Measurements from ENCODE around the gene CHD9. TPM values are rescaled to one million over a fixed set of nuclear protein-coding genes. Genes with fewer than 3 reads are reported as not detected.
"Not testable (repeated sequence)": the region's sequence is repeated elsewhere in the genome, so short reads cannot be mapped to it uniquely, and the experiment has no call there.

Gene CHD9
- polyA plus RNA-seq, 12 donors: 41.5 to 64.5 (median 53.7) TPM; not detected in 1

DNA sequence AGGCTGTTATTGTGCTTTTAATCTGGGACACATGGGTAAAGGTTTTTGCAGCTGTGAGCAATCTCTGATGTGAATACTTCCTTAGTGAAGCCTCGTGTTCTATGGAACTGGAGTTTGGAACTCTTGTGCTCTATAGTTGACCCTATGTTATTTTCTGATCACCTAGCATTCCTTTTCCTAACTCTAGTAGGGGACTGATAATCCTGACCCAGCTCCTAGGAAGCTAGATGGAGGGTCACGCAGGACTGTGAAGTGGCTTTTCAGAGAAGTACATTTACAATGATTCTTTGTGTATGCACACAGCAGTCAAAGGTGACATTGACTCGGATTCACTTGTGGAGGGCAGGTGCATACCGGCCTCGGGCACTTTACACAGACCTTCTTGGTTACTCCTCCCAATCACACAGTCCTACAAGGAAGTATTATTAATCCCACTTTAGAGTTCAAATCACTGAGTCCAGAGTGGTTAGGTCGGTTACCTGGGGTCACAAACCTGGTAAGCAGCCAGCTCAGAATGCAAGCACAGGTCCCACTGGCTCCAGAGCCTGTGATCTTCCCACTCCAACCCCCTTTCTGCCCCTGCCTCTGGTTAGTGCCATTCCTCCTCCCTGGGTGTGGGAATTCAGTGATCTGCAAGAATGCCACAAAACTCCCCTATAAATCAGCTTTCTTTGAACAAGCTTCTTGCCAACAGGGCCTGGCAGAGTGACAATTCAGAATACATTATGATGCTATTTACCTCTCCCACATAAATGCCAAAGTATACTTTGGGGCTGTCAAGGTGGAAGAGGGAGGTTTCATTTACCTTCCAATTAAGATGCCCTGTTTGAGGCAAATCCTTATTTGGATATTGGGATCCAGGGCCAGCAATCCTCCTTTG, 9.2 kb upstream of the CHD9 start:
- no peak for DNase-seq

GRCh38 chr16:53047515-53047914, 7.3 kb upstream of the CHD9 start:
- DNase-seq: not testable (repeated sequence)

GRCh38 chr16:53048139-53048915, 6.5 kb upstream of the CHD9 start:
- DNase-seq: no peak

DNA sequence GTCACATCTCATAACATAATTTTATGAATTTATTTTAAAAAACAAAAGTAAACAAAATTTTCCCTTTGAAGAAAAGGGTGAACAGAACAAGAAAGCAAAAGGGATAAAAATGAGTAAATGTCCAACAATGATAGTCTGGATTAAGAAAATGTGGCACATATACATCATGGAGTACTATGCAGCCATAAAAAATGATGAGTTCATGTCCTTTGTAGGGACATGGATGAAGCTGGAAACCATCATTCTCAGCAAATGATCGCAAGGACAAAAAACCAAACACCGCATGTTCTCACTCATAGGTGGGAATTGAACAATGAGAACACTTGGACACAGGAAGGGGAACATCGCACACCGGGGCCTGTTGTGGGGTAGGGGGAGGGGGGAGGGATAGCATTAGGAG, 3.5 kb upstream of the CHD9 start:
- not testable (repeated sequence) for DNase-seq

DNA sequence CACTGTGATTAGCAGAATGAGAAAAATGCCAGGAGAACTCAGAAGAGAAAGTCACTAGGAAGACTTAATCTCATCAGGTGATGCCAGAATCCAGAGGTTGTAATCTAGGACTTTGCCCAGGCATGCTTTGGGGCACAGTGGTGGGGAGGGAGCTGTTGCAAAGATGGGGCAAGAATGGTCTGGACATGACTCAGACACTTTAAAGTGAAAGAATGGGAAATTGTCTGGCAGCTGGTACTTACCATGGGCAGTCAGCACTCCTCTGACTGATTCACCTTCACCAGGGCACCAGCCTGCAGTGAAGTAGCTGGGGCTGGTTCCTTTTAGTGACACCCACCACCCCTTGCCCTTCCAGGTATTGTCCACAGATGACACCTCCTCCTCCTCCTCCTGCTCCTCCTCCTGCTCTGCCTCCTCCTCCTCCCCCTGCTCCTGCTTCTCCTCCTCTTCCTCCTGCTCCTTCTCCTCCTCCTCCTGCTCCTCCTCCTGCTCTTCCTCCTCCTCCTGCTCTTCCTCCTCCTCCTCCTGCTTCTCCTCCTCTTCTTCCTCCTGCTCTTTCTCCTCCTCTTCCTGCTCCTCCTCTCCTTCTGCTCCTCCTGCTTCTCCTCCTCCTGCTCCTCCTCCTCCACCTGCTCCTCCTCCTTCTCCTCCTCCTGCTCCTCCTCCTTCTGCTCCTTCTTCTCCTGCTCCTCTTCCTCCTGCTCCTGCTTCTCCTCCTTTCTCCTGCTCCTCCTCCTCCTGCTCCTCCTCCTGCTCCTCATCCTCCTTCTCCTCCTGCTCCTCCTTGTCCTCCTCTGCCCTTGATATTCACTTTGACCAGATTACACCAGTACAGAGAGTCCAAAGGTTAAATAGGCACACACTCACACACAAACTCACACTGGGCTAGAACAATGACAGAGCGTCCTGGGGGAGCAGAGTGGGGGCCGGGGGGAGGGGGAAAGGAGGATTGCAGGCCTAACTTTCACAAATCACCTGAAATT, 2.0 kb upstream of the CHD9 start, which contains the start of gene CHD9NB:
Gene CHD9NB (minus strand): TSS at position 379 of the 983 bp plus-strand sequence. CDS start 8,739 bp downstream, outside the sequence.
- DNase-seq: no peak

DNA sequence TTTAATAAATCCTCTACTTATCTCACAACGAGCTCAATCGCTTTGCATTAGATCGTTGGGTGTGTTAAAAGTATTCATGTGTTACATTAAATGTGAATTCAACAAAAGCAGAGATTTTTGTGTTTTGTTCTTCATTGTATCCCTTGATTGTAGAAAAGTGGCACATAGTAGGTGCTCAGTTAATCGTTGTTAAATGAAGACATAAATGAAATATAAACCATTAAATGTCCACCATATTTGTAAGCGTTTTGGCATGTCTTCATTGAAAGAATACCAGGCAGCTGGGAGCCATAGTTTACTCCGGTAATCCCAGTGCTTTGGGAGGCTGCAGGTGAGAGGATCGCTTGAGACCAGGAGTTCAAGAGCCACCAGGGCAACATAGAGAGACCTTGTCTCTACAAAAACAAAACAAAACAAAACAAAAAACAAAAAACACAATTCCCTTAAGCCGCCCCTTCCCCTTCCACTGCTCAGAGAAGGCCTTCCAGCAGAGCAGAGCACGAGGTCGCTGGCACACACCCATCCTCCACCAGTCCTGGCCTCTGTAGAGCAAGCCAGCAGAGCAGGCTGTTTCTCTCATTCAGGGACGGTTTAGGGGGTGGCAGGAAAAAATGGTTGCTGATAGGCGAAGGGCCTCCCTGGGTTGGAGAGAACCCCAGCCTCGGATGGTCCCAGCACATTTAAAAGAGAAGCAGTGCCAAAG, 673 bp upstream of the CHD9 start:
- no peak for DNase-seq

DNA sequence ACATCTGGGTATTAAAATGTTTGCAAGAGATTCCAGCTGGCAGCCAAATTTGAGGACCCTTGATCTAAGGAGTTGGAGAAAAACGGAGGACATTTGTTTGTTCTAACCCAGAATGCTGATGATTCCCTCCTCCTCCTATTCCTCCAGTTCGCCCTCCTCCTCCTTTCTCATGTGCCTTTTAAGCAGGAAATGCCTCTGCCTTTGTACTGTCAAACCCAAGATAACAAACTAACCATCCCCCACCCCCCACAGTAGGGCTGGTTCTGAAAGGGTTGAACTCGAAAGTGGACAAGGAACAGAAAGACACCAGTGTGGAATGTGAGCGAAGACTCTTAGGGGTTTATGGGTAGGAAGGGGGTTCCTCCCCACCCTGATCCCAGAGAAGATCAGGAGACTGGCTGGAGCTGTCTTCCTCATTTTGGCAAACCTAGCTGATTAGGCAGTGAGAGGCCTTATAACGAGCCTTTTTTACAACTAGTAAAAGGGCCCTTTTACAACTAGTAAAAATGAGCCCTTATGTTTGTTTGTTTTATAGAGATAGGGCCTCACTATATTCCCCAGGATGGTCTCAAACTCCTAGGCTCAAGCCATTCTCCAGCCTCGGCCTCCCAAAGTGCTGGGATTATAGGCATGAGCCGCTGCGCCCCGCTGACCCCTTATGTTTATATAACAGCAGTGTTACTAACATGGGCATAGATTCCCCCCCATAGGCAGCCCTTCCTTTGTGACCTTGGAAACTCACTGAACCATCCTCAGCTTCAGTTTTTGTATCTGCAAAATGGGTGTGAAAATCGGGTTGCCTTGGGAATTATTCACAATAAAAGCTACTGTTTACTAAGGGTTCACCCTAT, 975 bp downstream of the CHD9 start:
- no peak for DNase-seq

DNA sequence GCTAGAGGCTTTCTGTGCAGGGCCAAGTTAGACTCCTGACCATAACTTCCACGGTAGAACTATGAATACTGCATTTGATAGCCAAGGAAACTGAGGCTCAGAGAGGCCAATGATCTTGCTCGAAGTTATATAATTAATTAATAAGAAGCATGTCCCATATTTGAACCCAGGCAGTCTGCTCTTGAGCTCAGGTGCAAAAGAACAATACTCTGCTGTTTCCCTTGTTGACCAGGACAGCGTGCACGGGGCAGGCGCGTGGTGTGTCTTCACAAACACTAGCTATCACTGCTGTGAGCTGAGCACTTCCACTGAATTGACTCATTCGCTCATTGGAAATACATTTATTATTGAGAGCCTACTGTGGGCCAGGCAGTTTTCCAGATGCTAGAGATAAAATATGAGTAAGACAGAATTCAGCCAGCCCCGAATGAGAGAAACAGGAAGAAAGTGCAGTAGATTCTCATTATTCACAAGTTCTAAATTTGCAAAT, 1.6 kb downstream of the CHD9 start:
- no peak for DNase-seq

GRCh38 chr16:53057658-53058057, 2.9 kb downstream of the CHD9 start:
- no peak for DNase-seq

DNA sequence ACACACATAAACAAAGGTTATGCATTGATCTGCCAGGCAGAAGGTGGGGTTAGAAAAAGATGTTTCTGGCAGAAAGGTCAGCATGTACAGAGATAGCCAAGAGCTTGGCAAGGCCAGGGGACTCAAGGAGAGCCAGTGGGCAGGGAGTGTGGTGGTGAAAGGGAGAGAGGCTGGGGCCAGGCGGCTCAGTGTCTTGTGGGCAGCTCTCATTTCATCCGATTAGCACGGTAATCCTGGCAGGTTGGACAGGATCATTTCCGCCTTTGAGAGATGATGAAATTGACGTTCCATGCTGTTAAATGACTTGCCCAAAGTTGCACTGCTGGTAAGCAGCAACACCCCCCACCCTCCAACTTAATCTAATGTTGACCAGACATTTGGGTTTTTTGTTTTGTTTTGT, 3.6 kb downstream of the CHD9 start:
- no peak for DNase-seq

GRCh38 chr16:53058882-53059281, 4.1 kb downstream of the CHD9 start:
- no peak for DNase-seq

DNA sequence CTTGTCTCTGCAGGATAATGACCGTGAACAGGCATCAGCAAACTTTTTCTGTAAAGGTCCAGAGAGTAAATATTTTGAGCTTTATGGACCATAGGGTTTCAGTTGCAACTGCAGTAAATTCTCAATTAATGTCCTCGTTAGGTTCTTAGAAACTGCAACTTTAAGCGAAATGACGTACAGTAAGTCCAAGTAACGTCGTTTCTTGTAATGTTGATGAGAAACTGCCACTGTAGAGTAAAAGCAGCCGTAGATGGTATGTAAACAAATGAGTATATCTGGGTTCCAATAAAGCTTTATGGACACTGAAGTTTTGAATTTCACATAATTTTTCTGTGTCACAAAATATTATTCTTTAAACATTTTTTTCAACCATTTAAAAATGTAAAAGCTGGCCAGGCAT, 4.9 kb downstream of the CHD9 start:
- no peak for DNase-seq

GRCh38 chr16:53061256-53061655, 6.5 kb downstream of the CHD9 start:
- no peak for DNase-seq

GRCh38 chr16:53061701-53062159, 6.9 kb downstream of the CHD9 start:
- DNase-seq: no peak

GRCh38 chr16:53064081-53064578, 9.3 kb downstream of the CHD9 start:
- DNase-seq: no peak

DNA sequence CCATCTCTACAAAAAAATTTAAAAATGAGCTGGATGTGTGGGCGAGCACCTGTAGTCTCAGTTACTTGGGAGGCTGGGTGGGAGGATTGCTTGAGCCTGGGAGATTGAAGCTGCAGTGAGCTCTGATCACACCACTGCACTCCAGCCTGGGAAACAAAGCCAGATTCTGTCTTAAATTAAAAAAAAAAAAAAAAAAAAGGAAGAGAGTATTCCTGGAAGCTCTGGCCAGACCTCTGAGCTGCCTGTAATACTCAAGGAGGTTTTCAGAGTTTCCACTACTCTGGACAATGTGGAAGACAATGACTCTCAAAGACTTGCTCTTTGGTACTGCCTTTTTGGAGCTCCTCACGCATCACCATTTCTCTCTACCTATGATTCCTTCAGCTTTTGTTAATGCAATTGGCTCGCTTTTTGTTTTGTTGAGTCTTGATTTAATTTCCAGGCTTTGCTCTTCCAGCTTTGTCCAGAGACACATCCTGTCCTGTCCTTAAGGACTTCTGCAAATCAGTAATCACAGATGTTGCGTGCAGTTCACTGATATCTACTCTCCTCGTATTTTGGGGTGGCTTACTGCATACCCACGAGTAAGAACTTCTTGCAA, 10.8 kb downstream of the CHD9 start:
- DNase-seq: no peak

DNA sequence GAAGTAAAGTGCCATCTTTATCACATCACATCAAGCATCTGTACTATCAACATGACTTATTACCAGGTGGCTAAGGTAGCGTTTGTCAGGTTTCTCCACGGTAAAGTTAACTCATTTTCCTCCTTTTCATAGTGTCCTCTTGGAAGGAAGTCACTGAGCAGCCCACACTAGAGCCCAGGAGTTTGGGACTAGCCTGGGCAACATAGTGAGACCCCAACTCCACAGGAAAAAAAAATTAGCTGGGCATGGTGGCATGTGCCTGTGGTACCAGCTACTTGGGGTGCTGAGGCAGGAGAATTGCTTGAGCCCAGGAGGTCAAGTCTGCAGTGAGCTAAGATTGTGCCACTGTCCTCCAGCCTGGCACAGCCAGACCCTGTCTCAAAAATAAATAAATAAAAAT, 12.9 kb downstream of the CHD9 start:
- no peak for DNase-seq

DNA sequence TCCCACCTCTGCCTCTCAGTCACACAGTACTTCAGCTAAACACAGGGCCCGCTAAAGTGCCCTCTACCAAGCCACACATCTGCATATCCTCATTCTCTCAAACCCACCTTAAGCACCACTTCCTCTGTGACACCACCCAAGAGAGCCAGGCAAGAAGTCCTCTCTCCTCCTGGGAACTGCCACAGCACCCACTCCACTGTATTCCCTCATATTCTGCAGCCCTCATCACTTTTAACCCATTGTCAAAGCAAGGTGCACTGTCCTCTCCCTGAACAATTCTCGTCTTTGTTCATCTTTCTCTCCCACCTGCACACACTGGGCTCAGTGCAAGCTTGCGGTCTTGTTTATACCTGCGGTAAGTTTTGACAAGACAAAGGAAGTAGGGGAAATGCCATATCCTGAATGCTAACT, 13.6 kb downstream of the CHD9 start:
- DNase-seq: no peak

- no peak for DNase-seq
These were observed 15.0 kb downstream of the CHD9 start for GRCh38 chr16:53069772-53070171.

Data from muscle of arm (tissue), 12 donors.